ENCODE measurements around the gene KRTAP12-3.
"Not testable (repeated sequence)": the region's sequence is repeated elsewhere in the genome, so short reads cannot be mapped to it uniquely, and the experiment has no call there.

The KRTAP12-3 gene

GRCh38 chr21:44657635-44658540 lies at the start of gene KRTAP12-3:
KRTAP12-3 (plus strand) TSS chr21:44657932; CDS start chr21:44657980, 48 bp downstream.
- peaks cover 10% of the 10 kb centered on the region for H3K27me3 Mint-ChIP-seq
- peaks cover 15% of the 10 kb centered on the region for H3K9me3 Mint-ChIP-seq
- H3K27ac Mint-ChIP-seq: no peak within 1 kb of the TSS
- H3K4me1 Mint-ChIP-seq: peaks cover 7% of the 10 kb centered on the region
- DNase-seq (ENCODE audit: low spot score in 2 of 2) (no peak), ATAC-seq (ENCODE audit: low read depth) (peak; percentile 53)
- peak within 1 kb of the TSS; percentile 46 for H3K4me3 Mint-ChIP-seq
- H3K36me3 Mint-ChIP-seq: peaks cover 1% of the 10 kb centered on the region

- ATAC-seq (ENCODE audit: low read depth): no peak
- peaks cover 9% of the 10 kb centered on the region for H3K36me3 Mint-ChIP-seq
- DNase-seq (ENCODE audit: low spot score in 2 of 2): no peak
- no peaks in the 10 kb centered on the region for H3K4me1 Mint-ChIP-seq
- H3K9me3 Mint-ChIP-seq: peaks cover 20% of the 10 kb centered on the region
- no peak overlapping the region for H3K4me3 Mint-ChIP-seq
- no peak overlapping the region for H3K27ac Mint-ChIP-seq
- peaks cover 24% of the 10 kb centered on the region for H3K27me3 Mint-ChIP-seq
Observed at GRCh38 chr21:44609193-44609592, 48.5 kb upstream of the KRTAP12-3 start.

- H3K9me3 Mint-ChIP-seq: peaks cover 20% of the 10 kb centered on the region
- DNase-seq (ENCODE audit: low spot score in 2 of 2); H3K36me3 Mint-ChIP-seq; H3K4me3 Mint-ChIP-seq; H3K4me1 Mint-ChIP-seq; H3K27ac Mint-ChIP-seq; ATAC-seq (ENCODE audit: low read depth): not testable (repeated sequence)
- peaks cover 21% of the 10 kb centered on the region for H3K27me3 Mint-ChIP-seq
Observed at GRCh38 chr21:44610157-44610843, 47.4 kb upstream of the KRTAP12-3 start.

GRCh38 chr21:44611551-44611950 lies 46.2 kb upstream of the KRTAP12-3 start:
- Mint-ChIP-seq H3K4me3 (no peak overlapping the region), H3K27me3 (peaks cover 20% of the 10 kb centered on the region), H3K4me1 (no peaks in the 10 kb centered on the region), H3K36me3 (peaks cover 9% of the 10 kb centered on the region), H3K9me3 (peaks cover 16% of the 10 kb centered on the region), H3K27ac (no peak overlapping the region)
- ATAC-seq (ENCODE audit: low read depth) (no peak), DNase-seq (ENCODE audit: low spot score in 2 of 2) (no peak)

GRCh38 chr21:44612029-44612486 lies 45.7 kb upstream of the KRTAP12-3 start, which contains the start of gene KRTAP10-8:
KRTAP10-8 (plus strand) TSS chr21:44612079; CDS start chr21:44612101, 22 bp downstream.
- Mint-ChIP-seq H3K27ac (no peak within 1 kb of the TSS), H3K27me3 (peaks cover 19% of the 10 kb centered on the region), H3K4me3 (no peak within 1 kb of the TSS), H3K9me3 (peaks cover 15% of the 10 kb centered on the region), H3K36me3 (peaks cover 9% of the 10 kb centered on the region), H3K4me1 (no peaks in the 10 kb centered on the region)
- ATAC-seq (ENCODE audit: low read depth) (no peak), DNase-seq (ENCODE audit: low spot score in 2 of 2) (no peak)

- Mint-ChIP-seq H3K4me3 (no peak overlapping the region), H3K9me3 (peaks cover 15% of the 10 kb centered on the region), H3K27me3 (peaks cover 18% of the 10 kb centered on the region), H3K36me3 (peaks cover 9% of the 10 kb centered on the region), H3K4me1 (no peaks in the 10 kb centered on the region), H3K27ac (no peak overlapping the region)
- DNase-seq (ENCODE audit: low spot score in 2 of 2) (no peak), ATAC-seq (ENCODE audit: low read depth) (no peak)
Observed at GRCh38 chr21:44612669-44613229, 45.0 kb upstream of the KRTAP12-3 start.

GRCh38 chr21:44613386-44614155 lies 44.2 kb upstream of the KRTAP12-3 start:
- Mint-ChIP-seq H3K4me1 (peaks cover 2% of the 10 kb centered on the region), H3K27me3 (peaks cover 15% of the 10 kb centered on the region), H3K9me3 (peaks cover 15% of the 10 kb centered on the region), H3K27ac (no peak overlapping the region), H3K36me3 (peaks cover 9% of the 10 kb centered on the region), H3K4me3 (no peak overlapping the region)
- DNase-seq (ENCODE audit: low spot score in 2 of 2) (peak in 1 of 2 donors; percentile 8), ATAC-seq (ENCODE audit: low read depth) (no peak)

GRCh38 chr21:44614161-44614631 lies 43.5 kb upstream of the KRTAP12-3 start:
- Mint-ChIP-seq H3K36me3 (peaks cover 6% of the 10 kb centered on the region), H3K27me3 (peaks cover 14% of the 10 kb centered on the region), H3K4me3 (no peak overlapping the region), H3K9me3 (peaks cover 10% of the 10 kb centered on the region), H3K27ac (no peak overlapping the region), H3K4me1 (peaks cover 8% of the 10 kb centered on the region)
- ATAC-seq (ENCODE audit: low read depth) (no peak), DNase-seq (ENCODE audit: low spot score in 2 of 2) (no peak)

- no peak overlapping the region for H3K27ac Mint-ChIP-seq
- H3K36me3 Mint-ChIP-seq: peaks cover 13% of the 10 kb centered on the region
- no peak overlapping the region for H3K4me3 Mint-ChIP-seq
- peaks cover 11% of the 10 kb centered on the region for H3K9me3 Mint-ChIP-seq
- peaks cover 9% of the 10 kb centered on the region for H3K4me1 Mint-ChIP-seq
- peaks cover 14% of the 10 kb centered on the region for H3K27me3 Mint-ChIP-seq
- no peak for DNase-seq (ENCODE audit: low spot score in 2 of 2)
- ATAC-seq (ENCODE audit: low read depth): no peak
Observed at GRCh38 chr21:44614961-44615391, 42.8 kb upstream of the KRTAP12-3 start.

- Mint-ChIP-seq H3K27ac (no peak overlapping the region), H3K36me3 (peaks cover 14% of the 10 kb centered on the region), H3K27me3 (peaks cover 14% of the 10 kb centered on the region), H3K9me3 (peaks cover 13% of the 10 kb centered on the region), H3K4me1 (peaks cover 9% of the 10 kb centered on the region), H3K4me3 (no peak overlapping the region)
- ATAC-seq (ENCODE audit: low read depth) (no peak), DNase-seq (ENCODE audit: low spot score in 2 of 2) (no peak)
Observed at GRCh38 chr21:44615466-44615865, 42.3 kb upstream of the KRTAP12-3 start.

GRCh38 chr21:44615911-44616590 lies 41.7 kb upstream of the KRTAP12-3 start:
- H3K36me3 Mint-ChIP-seq: peaks cover 19% of the 10 kb centered on the region
- H3K9me3 Mint-ChIP-seq: peaks cover 16% of the 10 kb centered on the region
- H3K27me3 Mint-ChIP-seq: peaks cover 14% of the 10 kb centered on the region
- H3K4me3 Mint-ChIP-seq: no peak overlapping the region
- H3K4me1 Mint-ChIP-seq: peaks cover 9% of the 10 kb centered on the region
- DNase-seq (ENCODE audit: low spot score in 2 of 2): no peak
- no peak overlapping the region for H3K27ac Mint-ChIP-seq
- no peak for ATAC-seq (ENCODE audit: low read depth)

- H3K36me3 Mint-ChIP-seq: peaks cover 19% of the 10 kb centered on the region
Observed at GRCh38 chr21:44616591-44616926, 41.2 kb upstream of the KRTAP12-3 start.

GRCh38 chr21:44617071-44617501 lies 40.6 kb upstream of the KRTAP12-3 start:
- Mint-ChIP-seq H3K27ac (no peak overlapping the region), H3K36me3 (peaks cover 19% of the 10 kb centered on the region), H3K4me1 (peaks cover 9% of the 10 kb centered on the region), H3K9me3 (peaks cover 16% of the 10 kb centered on the region), H3K4me3 (no peak overlapping the region), H3K27me3 (peaks cover 14% of the 10 kb centered on the region)
- DNase-seq (ENCODE audit: low spot score in 2 of 2) (no peak), ATAC-seq (ENCODE audit: low read depth) (no peak)

More at GRCh38 chr21:44616591-44616926, 41.2 kb upstream of the KRTAP12-3 start:
- DNase-seq (ENCODE audit: low spot score in 2 of 2) (no peak), ATAC-seq (ENCODE audit: low read depth) (no peak)
- Mint-ChIP-seq H3K27me3 (peaks cover 14% of the 10 kb centered on the region), H3K4me3 (no peak overlapping the region), H3K9me3 (peaks cover 16% of the 10 kb centered on the region), H3K4me1 (peaks cover 9% of the 10 kb centered on the region), H3K27ac (no peak overlapping the region)
